Measurements from ENCODE around the gene ACER3. TPM values are rescaled to one million over a fixed set of nuclear protein-coding genes. Genes with fewer than 3 reads are reported as not detected.
"Not testable (repeated sequence)": the region's sequence is repeated elsewhere in the genome, so short reads cannot be mapped to it uniquely, and the experiment has no call there.

Gene ACER3
- total RNA-seq, 1 experiment from 2014 or later = 47.2 TPM

GRCh38 chr11:77038029-77038824 is 177.5 kb downstream of the ACER3 start:
- peak; percentile 35 for DNase-seq (ENCODE audit: low read depth)

GRCh38 chr11:77038825-77039326 is 178.2 kb downstream of the ACER3 start:
- DNase-seq (ENCODE audit: low read depth) = peak; percentile 26

- DNase-seq (ENCODE audit: low read depth) = peak; percentile 41
Observed at GRCh38 chr11:77039491-77040400, 179.0 kb downstream of the ACER3 start.

- no peak for DNase-seq (ENCODE audit: low read depth)
Observed at GRCh38 chr11:77040401-77040777, 179.7 kb downstream of the ACER3 start.

GRCh38 chr11:77040889-77041288 is 180.2 kb downstream of the ACER3 start:
- no peak for DNase-seq (ENCODE audit: low read depth)

GRCh38 chr11:77042111-77042726 is 181.5 kb downstream of the ACER3 start:
- DNase-seq (ENCODE audit: low read depth) = no peak

GRCh38 chr11:77044356-77044755 is 183.6 kb downstream of the ACER3 start:
- DNase-seq (ENCODE audit: low read depth) = no peak

GRCh38 chr11:77044886-77045285 is 184.2 kb downstream of the ACER3 start:
- DNase-seq (ENCODE audit: low read depth) = no peak

- no peak for DNase-seq (ENCODE audit: low read depth)
Observed at GRCh38 chr11:77046060-77046501, 185.4 kb downstream of the ACER3 start.

- DNase-seq (ENCODE audit: low read depth) = peak; percentile 92
Observed at GRCh38 chr11:77047007-77047927, 186.5 kb downstream of the ACER3 start.

- DNase-seq (ENCODE audit: low read depth) = not testable (repeated sequence)
Observed at GRCh38 chr11:77047928-77048446, 187.3 kb downstream of the ACER3 start.

- DNase-seq (ENCODE audit: low read depth) = no peak
Observed at GRCh38 chr11:77049026-77049425, 188.3 kb downstream of the ACER3 start.

GRCh38 chr11:77051511-77051910 is 190.8 kb downstream of the ACER3 start:
- DNase-seq (ENCODE audit: low read depth) = no peak

- no peak for DNase-seq (ENCODE audit: low read depth)
Observed at GRCh38 chr11:77052518-77052917, 191.8 kb downstream of the ACER3 start.

- DNase-seq (ENCODE audit: low read depth) = no peak
Observed at GRCh38 chr11:77053217-77054015, 192.7 kb downstream of the ACER3 start.

- no peak for DNase-seq (ENCODE audit: low read depth)
Observed at GRCh38 chr11:77054084-77054483, 193.4 kb downstream of the ACER3 start.

GRCh38 chr11:77055101-77055561 is 194.4 kb downstream of the ACER3 start:
- no peak for DNase-seq (ENCODE audit: low read depth)

- DNase-seq (ENCODE audit: low read depth) = no peak
Observed at GRCh38 chr11:77055913-77056312, 195.2 kb downstream of the ACER3 start.

GRCh38 chr11:77056814-77057402 is 196.2 kb downstream of the ACER3 start:
- DNase-seq (ENCODE audit: low read depth) = no peak
